ENCODE measurements around the gene MACROH2A1. TPM values are rescaled to one million over a fixed set of nuclear protein-coding genes. Genes with fewer than 3 reads are reported as not detected.

MACROH2A1 gene
- total and polyA plus RNA-seq, 9 of the 15 experiments (the other 6 are each of a cell fraction or from before 2014, with no cell fraction given): 44.9 to 289 (median 193) TPM

- in situ Hi-C loops (cut with MboI) (no loop called here), intact Hi-C loops (cut with micrococcal nuclease) (no loop called here)
- no peaks in the 10 kb centered on the region for H3K27me3 ChIP-seq (ENCODE audit: control insufficient read depth in 2 of 2, insufficient read depth in 2 of 2, low read length in 2 of 2)
- H3K4me3 ChIP-seq: no peak overlapping the region
- no peak overlapping the region for H3K9ac ChIP-seq (ENCODE audit: insufficient read depth in 1 of 2, low read depth in 2 of 2, low read length in 2 of 2)
- no peaks in the 10 kb centered on the region for H3K9me3 ChIP-seq (replicated peaks; ENCODE audit: control insufficient read depth, insufficient read depth, low read depth, low read length)
- no peaks in the 10 kb centered on the region for H3K36me3 ChIP-seq (ENCODE audit: control insufficient read depth, insufficient read depth, low read length)
- ATAC-seq (no peak), DNase-seq (ENCODE audit: extremely low read depth in 1 of 4, low spot score in 3 of 4) (no peak), FAIRE-seq (no peak)
- no peak overlapping the region for H3K4me2 ChIP-seq (ENCODE audit: insufficient read depth, low read length)
- BruUV-seq (replicated peaks): no TSS peak
- ChIA-PET POLR2A (interaction anchor here (0.8 to 1.7 kb wide), 3 partner anchors 7 to 79 kb away, joined by 3 to 4 read pairs (median 3); no protein-coding TSS in a partner anchor), CTCF (ENCODE audit: low intra/inter-chr PET ratio) (no interaction called here)
- no peak overlapping the region for H3K27ac ChIP-seq (ENCODE audit: extremely low read depth, low read depth, low read length)
- H3K9me1 ChIP-seq (ENCODE audit: control insufficient read depth, insufficient read depth, low read length): no peaks in the 10 kb centered on the region
- 33% methylated on average over 5 of the region's 5 CpGs for WGBS (ENCODE audit: insufficient coverage, low coverage, missing lambda C conversion rate)
- H2AFZ ChIP-seq (ENCODE audit: low read depth, low read length): no peak overlapping the region
- peaks cover 7 to 28% of the 10 kb centered on the region in 2 experiments for H3K4me1 ChIP-seq (replicated peaks in 1 of 2; ENCODE audit: control insufficient read depth in 2 of 2, insufficient read depth in 2 of 2, low read length in 2 of 2)
- H3K79me2 ChIP-seq (ENCODE audit: control insufficient read depth, insufficient read depth, low read length): no peaks in the 10 kb centered on the region
- no peaks in the 10 kb centered on the region for H4K20me1 ChIP-seq (replicated peaks; ENCODE audit: control insufficient read depth, insufficient read depth, low read length)
- no peak for TF ChIP-seq IRF9 (tag; IDR thresholded peaks at IDR 0.05)
- TF ChIP-seq ZNF583 (CRISPR knock-in tag; IDR thresholded peaks at IDR 0.05): no peak
- TF ChIP-seq, protein P1, sequence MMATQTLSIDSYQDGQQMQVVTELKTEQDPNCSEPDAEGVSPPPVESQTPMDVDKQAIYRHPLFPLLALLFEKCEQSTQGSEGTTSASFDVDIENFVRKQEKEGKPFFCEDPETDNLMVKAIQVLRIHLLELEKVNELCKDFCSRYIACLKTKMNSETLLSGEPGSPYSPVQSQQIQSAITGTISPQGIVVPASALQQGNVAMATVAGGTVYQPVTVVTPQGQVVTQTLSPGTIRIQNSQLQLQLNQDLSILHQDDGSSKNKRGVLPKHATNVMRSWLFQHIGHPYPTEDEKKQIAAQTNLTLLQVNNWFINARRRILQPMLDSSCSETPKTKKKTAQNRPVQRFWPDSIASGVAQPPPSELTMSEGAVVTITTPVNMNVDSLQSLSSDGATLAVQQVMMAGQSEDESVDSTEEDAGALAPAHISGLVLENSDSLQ (IDR thresholded peaks at IDR 0.05): no peak
- TF ChIP-seq MGA (IDR thresholded peaks at IDR 0.05): no peak
- no peak for TF ChIP-seq CREM (IDR thresholded peaks at IDR 0.05; ENCODE audit: low read depth)
- TF ChIP-seq FUS (optimal IDR thresholded peaks at IDR 0.05; ENCODE audit: low read depth, low read length): no peak
- TF ChIP-seq TRIM24 (IDR thresholded peaks at IDR 0.05): no peak
- no peak for TF ChIP-seq MLX (CRISPR knock-in tag; conservative IDR thresholded peaks at IDR 0.05)
These were observed 88.6 kb downstream of the MACROH2A1 start for GRCh38 chr5:135310328-135310989.

All from K562 (cell line).